K562 (cell line): ENCODE data around the gene PRKX. TPM values are rescaled to one million over a fixed set of nuclear protein-coding genes. Genes with fewer than 3 reads are reported as not detected.

ENCODE experiments used
- ATAC-seq: fragments of 200-7000 bp; cut with Tn5 transposase; 3 replicates; pipeline ENCODE4 v1.9.1; 2020; ENCODE audit warnings: moderate library complexity
- BruUV-seq: library from RNA; stranded (reverse); fragments of 400-500 nt; replicated peaks from 2 replicates; lab custom pipeline; 2021; lab: Mats Ljungman, UMichigan
- CTCF ChIA-PET: fragments of 300-600 bp; formaldehyde crosslinking; extraction: SDS; loops from one replicate; lab custom pipeline; 2021; ENCODE audit warnings: low intra/inter-chr PET ratio; lab: Yijun Ruan, JAX
- POLR2A ChIA-PET: fragments of 300-600, 350-650 bp; sonication (Branson Sonifier 250); formaldehyde crosslinking; extraction: SDS; loops from one replicate; lab custom pipeline; 2021; ENCODE audit warnings: antibody characterized with exemption, inconsistent platforms; lab: Yijun Ruan, JAX
- DNase-seq, 4 experiments: peaks; one replicate each; pipeline versions ENCODE4 v3.0.0 to v3.0.0-alpha.2; 2011 to 2018; ENCODE audit warnings: low spot score in 3 of 4, mixed read lengths in 3 of 4; ENCODE audit errors: extremely low read depth in 1 of 4
- FAIRE-seq: peaks from 2 replicates; lab custom pipeline; 2011; peaks lifted over from hg19 to GRCh38; lab: Jason Lieb, UNC
- H2AFZ ChIP-seq: 2 replicates; pipeline ENCODE4 v1.6.0; 2011; ENCODE audit warnings: low read depth, low read length, control low read depth, inconsistent platforms
- H3K27ac ChIP-seq: fragments of 200-600 bp; 3 replicates; pipeline ENCODE4 v1.8.0; 2011; ENCODE audit warnings: low read depth, mild to moderate bottlenecking, control low read depth, inconsistent platforms, low read length, moderate library complexity, mixed read lengths; ENCODE audit errors: extremely low read depth
- H3K27me3 ChIP-seq, 2 experiments: fragments of 300-600 bp in 1 of 2; 2 replicates in 1 of 2; 3 replicates in 1 of 2; pipeline versions ENCODE4 v1.6.0 to v1.8.0; 2011; ENCODE audit warnings: inconsistent platforms in 2 of 2, low read length in 2 of 2, mild to moderate bottlenecking in 1 of 2, mixed read lengths in 1 of 2, moderate library complexity in 1 of 2; ENCODE audit not compliant: control insufficient read depth in 2 of 2, insufficient read depth in 2 of 2
- H3K36me3 ChIP-seq: fragments of 300-600 bp; 3 replicates; pipeline ENCODE4 v1.8.0; 2011; ENCODE audit warnings: mild to moderate bottlenecking, low read length, inconsistent platforms; ENCODE audit not compliant: control insufficient read depth, insufficient read depth
- H3K4me1 ChIP-seq, 2 experiments: fragments of 200-600 bp in 1 of 2; replicated peaks in 1 of 2; 2 replicates in 1 of 2; 3 replicates in 1 of 2; pipeline versions ENCODE4 v1.5.1 to v1.8.0; 2011; ENCODE audit warnings: inconsistent platforms in 2 of 2, low read length in 2 of 2, mild to moderate bottlenecking in 1 of 2, mixed read lengths in 1 of 2, moderate library complexity in 1 of 2; ENCODE audit not compliant: control insufficient read depth in 2 of 2, insufficient read depth in 2 of 2
- H3K4me2 ChIP-seq: 2 replicates; pipeline ENCODE4 v1.6.1; 2011; ENCODE audit warnings: low read length, control low read depth, inconsistent platforms, mixed read lengths; ENCODE audit not compliant: insufficient read depth
- H3K4me3 ChIP-seq: fragments of 200-600 bp; sonication (generic), shearing (Covaris generic); 2 replicates; pipeline ENCODE4 v1.5.1; 2016; ENCODE audit warnings: control low read depth, inconsistent platforms
- H3K79me2 ChIP-seq: fragments of 200-600 bp; 3 replicates; pipeline ENCODE4 v1.8.0; 2011; ENCODE audit warnings: low read length, inconsistent platforms; ENCODE audit not compliant: control insufficient read depth, insufficient read depth
- H3K9ac ChIP-seq, 2 experiments: 2 replicates each; pipeline versions ENCODE4 v1.6.0 to v1.6.1; 2011; ENCODE audit warnings: low read depth in 2 of 2, low read length in 2 of 2, control low read depth in 1 of 2, inconsistent platforms in 1 of 2, mild to moderate bottlenecking in 1 of 2, mixed read lengths in 1 of 2; ENCODE audit not compliant: insufficient read depth in 1 of 2
- H3K9me1 ChIP-seq: one replicate; pipeline ENCODE4 v1.6.0; 2011; ENCODE audit warnings: inconsistent platforms, mild to moderate bottlenecking, low read length, moderate library complexity; ENCODE audit not compliant: control insufficient read depth, insufficient read depth
- H3K9me3 ChIP-seq: replicated peaks from 2 replicates; pipeline ENCODE4 v1.5.1; 2011; ENCODE audit warnings: low read depth, low read length, inconsistent platforms; ENCODE audit not compliant: control insufficient read depth, insufficient read depth
- H4K20me1 ChIP-seq: replicated peaks from 2 replicates; pipeline ENCODE4 v1.6.1; 2011; ENCODE audit warnings: low read length, inconsistent platforms, mixed read lengths; ENCODE audit not compliant: control insufficient read depth, insufficient read depth
- CEBPB ChIP-seq: fragments of 450-650 bp; IDR thresholded peaks from 2 replicates; pipeline ENCODE4 v1.6.1; 2016; ENCODE audit warnings: missing genetic modification characterization, missing compliant biosample characterization
- MIER1 ChIP-seq: fragments of 450-650 bp; IDR thresholded peaks from 2 replicates; pipeline ENCODE4 v1.6.1; 2016; ENCODE audit warnings: antibody characterized with exemption, mild to moderate bottlenecking, low read depth
- NELFE ChIP-seq: IDR thresholded peaks from 2 replicates; pipeline ENCODE4 v1.6.1; 2011; ENCODE audit warnings: mild to moderate bottlenecking; ENCODE audit not compliant: insufficient read depth, insufficient read length
- YBX1 ChIP-seq: fragments of 450-650 bp; IDR thresholded peaks from 2 replicates; pipeline ENCODE4 v1.7.1; 2016; ENCODE audit warnings: mild to moderate bottlenecking
- ZSCAN29 ChIP-seq: fragments of 450-650 bp; IDR thresholded peaks from 2 replicates; pipeline ENCODE4 v1.6.1; 2017
- WGBS: fragments of 100-300 bp; shearing (Covaris generic); methylation state at CpG from one replicate; pipeline ENCODE4 v1.1.6; 2016; ENCODE audit warnings: low coverage, mixed read lengths; ENCODE audit not compliant: insufficient coverage; ENCODE audit errors: missing lambda C conversion rate; 5-methylcytosine and 5-hydroxymethylcytosine counted together
- in situ Hi-C: fragments of 300-500 bp; cut with MboI; formaldehyde crosslinking; loops from 4 replicates; pipeline ENCODE4 v1.15.0; 2018; ENCODE audit warnings: inconsistent platforms, mixed read lengths
- intact Hi-C: fragments of 100-400 bp; cut with micrococcal nuclease; formaldehyde crosslinking; loops from 2 replicates; pipeline ENCODE4 v1.14.2; 2022
- polyA plus RNA-seq, 8 experiments: library from polyadenylated mRNA; depleted of rRNA in 4 of 8; stranded (reverse) in 5 of 8; unstranded in 3 of 8; fragments of >200 nt; fragmentation: Nextera tagmentation in 2 of 8; fragmentation: Illumina TruSeq in 1 of 8; extraction: Ambion mirVana in 2 of 8; extraction: Trizol in 1 of 8; gene quantifications; 2 replicates each; pipeline versions ENCODE4 v1.2.1 to v1.2.3, GENCODE V29; 2011 to 2014; ENCODE audit warnings: inconsistent platforms in 1 of 8, missing spikeins in 1 of 8
- total RNA-seq, 7 experiments: library from RNA; depleted of rRNA in 6 of 7; stranded (reverse); fragments of >200 nt in 6 of 7; fragmentation: Illumina TruSeq in 2 of 7; extraction: Trizol in 2 of 7; gene quantifications; 2 replicates each; pipeline versions ENCODE4 v1.2.1 to v1.2.3, GENCODE V29; 2011 to 2021; ENCODE audit warnings: low replicate concordance in 1 of 7
- TF ChIP-seq, protein P1 (sequence below): fragments of 150-350 bp; IDR thresholded peaks from 2 replicates; pipeline ENCODE4 v1.6.1; 2014; ENCODE audit warnings: low read depth, mild to moderate bottlenecking, low read length, borderline replicate concordance
- TF ChIP-seq, protein P2 (sequence below), 2 experiments: fragments of 450-650 bp in 1 of 2; IDR thresholded peaks; 2 replicates each; pipeline ENCODE4 v1.6.1; 2011 to 2017; ENCODE audit warnings: low read depth in 2 of 2, antibody characterized with exemption in 1 of 2, borderline replicate concordance in 1 of 2, low read length in 1 of 2, mild to moderate bottlenecking in 1 of 2, mixed read lengths in 1 of 2; ENCODE audit not compliant: control insufficient read depth in 1 of 2

Gene PRKX
- total and polyA plus RNA-seq, 9 of the 15 experiments (the other 6 are each of a cell fraction or from before 2014, with no cell fraction given), result 3.3 to 29.4 (median 23.7) TPM

GRCh38 chrX:3627594-3627993 lies 85.9 kb downstream of the PRKX start:
- Histone ChIP-seq H3K36me3 (peaks cover 24% of the 10 kb centered on the region; the same call in 1 of the 3 replicates), H3K9me3 (no peaks in the 10 kb centered on the region), H3K4me2 (no peak overlapping the region), H3K27me3 (no peaks in the 10 kb centered on the region), H3K9me1 (no peaks in the 10 kb centered on the region), H3K4me3 (no peak overlapping the region), H3K9ac (no peak overlapping the region), H4K20me1 (no peaks in the 10 kb centered on the region), H3K27ac (no peak overlapping the region), H3K4me1 (no peaks in the 10 kb centered on the region), H2AFZ (no peak overlapping the region), H3K79me2 (no peaks in the 10 kb centered on the region)
- in situ Hi-C loops, result loop anchor here (25.0 kb wide), 1 partner anchor 740 kb away; no protein-coding TSS in a partner anchor
- ChIA-PET CTCF (no interaction called here), POLR2A (interaction anchor here (0.9 kb wide), 1 partner anchor 8 kb away, joined by 4 read pairs; no protein-coding TSS in a partner anchor)
- DNase-seq (no peak), ATAC-seq (no peak), FAIRE-seq (no peak)
- 91% methylated on average over 6 of the region's 7 CpGs for WGBS
- TF ChIP-seq CEBPB (peak; percentile 59), MIER1 (no peak)
- BruUV-seq, result no TSS peak
- intact Hi-C loops, result no loop called here

DNA sequence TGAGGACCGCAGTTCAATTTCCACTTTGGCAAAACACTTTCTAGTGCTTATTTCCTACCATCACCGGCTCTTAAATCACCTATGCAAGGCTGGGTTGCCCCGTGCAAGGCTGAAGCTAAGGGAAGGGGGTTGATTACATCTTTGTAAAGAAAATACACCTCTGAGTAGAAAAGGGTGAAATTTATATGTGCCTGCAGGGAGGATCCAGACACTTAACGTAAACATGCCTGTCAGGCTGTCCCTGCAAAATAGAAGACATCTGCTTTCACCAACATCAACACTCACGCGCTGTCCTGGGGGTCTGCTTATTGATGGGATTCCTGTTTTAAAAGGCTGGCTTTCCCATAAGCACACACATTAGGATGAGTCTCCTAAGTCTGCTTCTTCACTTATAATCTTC lies 92.0 kb downstream of the PRKX start:
- no peak for ATAC-seq
- no peak overlapping the region for H3K4me3 ChIP-seq
- no peak overlapping the region for H3K9ac ChIP-seq
- H3K4me1 ChIP-seq, result no peaks in the 10 kb centered on the region
- no peak for FAIRE-seq
- H3K79me2 ChIP-seq, result no peaks in the 10 kb centered on the region
- intact Hi-C loops, result no loop called here
- ChIA-PET CTCF (no interaction called here), POLR2A (interaction anchor here (0.6 to 0.7 kb wide), 2 partner anchors 14 to 22 kb away, joined by 3 to 4 read pairs; no protein-coding TSS in a partner anchor)
- in situ Hi-C loops, result no loop called here
- no peaks in the 10 kb centered on the region for H3K9me3 ChIP-seq
- peaks cover 29% of the 10 kb centered on the region; the same call in 2 of the 3 replicates for H3K36me3 ChIP-seq
- H3K27ac ChIP-seq, result no peak overlapping the region
- H4K20me1 ChIP-seq, result no peaks in the 10 kb centered on the region
- no TSS peak for BruUV-seq
- no peak overlapping the region for H3K4me2 ChIP-seq
- H3K9me1 ChIP-seq, result no peaks in the 10 kb centered on the region
- H3K27me3 ChIP-seq, result no peaks in the 10 kb centered on the region
- DNase-seq, result no peak
- H2AFZ ChIP-seq, result no peak overlapping the region
- 77% methylated on average over 6 of the region's 6 CpGs for WGBS
- TF ChIP-seq ZSCAN29 (no peak), YBX1 (no peak), NELFE (no peak)
- TF ChIP-seq, protein P1, sequence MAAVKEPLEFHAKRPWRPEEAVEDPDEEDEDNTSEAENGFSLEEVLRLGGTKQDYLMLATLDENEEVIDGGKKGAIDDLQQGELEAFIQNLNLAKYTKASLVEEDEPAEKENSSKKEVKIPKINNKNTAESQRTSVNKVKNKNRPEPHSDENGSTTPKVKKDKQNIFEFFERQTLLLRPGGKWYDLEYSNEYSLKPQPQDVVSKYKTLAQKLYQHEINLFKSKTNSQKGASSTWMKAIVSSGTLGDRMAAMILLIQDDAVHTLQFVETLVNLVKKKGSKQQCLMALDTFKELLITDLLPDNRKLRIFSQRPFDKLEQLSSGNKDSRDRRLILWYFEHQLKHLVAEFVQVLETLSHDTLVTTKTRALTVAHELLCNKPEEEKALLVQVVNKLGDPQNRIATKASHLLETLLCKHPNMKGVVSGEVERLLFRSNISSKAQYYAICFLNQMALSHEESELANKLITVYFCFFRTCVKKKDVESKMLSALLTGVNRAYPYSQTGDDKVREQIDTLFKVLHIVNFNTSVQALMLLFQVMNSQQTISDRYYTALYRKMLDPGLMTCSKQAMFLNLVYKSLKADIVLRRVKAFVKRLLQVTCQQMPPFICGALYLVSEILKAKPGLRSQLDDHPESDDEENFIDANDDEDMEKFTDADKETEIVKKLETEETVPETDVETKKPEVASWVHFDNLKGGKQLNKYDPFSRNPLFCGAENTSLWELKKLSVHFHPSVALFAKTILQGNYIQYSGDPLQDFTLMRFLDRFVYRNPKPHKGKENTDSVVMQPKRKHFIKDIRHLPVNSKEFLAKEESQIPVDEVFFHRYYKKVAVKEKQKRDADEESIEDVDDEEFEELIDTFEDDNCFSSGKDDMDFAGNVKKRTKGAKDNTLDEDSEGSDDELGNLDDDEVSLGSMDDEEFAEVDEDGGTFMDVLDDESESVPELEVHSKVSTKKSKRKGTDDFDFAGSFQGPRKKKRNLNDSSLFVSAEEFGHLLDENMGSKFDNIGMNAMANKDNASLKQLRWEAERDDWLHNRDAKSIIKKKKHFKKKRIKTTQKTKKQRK, result no peak
- TF ChIP-seq, protein P2, sequence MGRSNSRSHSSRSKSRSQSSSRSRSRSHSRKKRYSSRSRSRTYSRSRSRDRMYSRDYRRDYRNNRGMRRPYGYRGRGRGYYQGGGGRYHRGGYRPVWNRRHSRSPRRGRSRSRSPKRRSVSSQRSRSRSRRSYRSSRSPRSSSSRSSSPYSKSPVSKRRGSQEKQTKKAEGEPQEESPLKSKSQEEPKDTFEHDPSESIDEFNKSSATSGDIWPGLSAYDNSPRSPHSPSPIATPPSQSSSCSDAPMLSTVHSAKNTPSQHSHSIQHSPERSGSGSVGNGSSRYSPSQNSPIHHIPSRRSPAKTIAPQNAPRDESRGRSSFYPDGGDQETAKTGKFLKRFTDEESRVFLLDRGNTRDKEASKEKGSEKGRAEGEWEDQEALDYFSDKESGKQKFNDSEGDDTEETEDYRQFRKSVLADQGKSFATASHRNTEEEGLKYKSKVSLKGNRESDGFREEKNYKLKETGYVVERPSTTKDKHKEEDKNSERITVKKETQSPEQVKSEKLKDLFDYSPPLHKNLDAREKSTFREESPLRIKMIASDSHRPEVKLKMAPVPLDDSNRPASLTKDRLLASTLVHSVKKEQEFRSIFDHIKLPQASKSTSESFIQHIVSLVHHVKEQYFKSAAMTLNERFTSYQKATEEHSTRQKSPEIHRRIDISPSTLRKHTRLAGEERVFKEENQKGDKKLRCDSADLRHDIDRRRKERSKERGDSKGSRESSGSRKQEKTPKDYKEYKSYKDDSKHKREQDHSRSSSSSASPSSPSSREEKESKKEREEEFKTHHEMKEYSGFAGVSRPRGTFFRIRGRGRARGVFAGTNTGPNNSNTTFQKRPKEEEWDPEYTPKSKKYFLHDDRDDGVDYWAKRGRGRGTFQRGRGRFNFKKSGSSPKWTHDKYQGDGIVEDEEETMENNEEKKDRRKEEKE (IDR thresholded peaks at IDR 0.05; ENCODE audit: borderline replicate concordance in 1 of 2, control insufficient read depth in 1 of 2, low read depth in 2 of 2, low read length in 1 of 2), result no peak
